Activated naive CD8-positive, alpha-beta T cell treated with anti-CD3 and anti-CD28 coated beads, Interleukin-2, amount 10 ng/mL, durations not matched to agents 7 days and 5 days (primary cell): ENCODE data around the gene MIA3. TPM values are rescaled to one million over a fixed set of nuclear protein-coding genes. Genes with fewer than 3 reads are reported as not detected.

ENCODE experiments used
- ATAC-seq: fragments of 150-1000 bp; cut with Tn5 transposase; one replicate; pipeline ENCODE4 v1.10.0; 2021; ENCODE audit warnings: low read depth, moderate library complexity
- POLR2A ChIA-PET: fragments of 350-600 bp; sonication (Branson Sonifier 250); formaldehyde crosslinking; loops from one replicate; lab custom pipeline; 2021; ENCODE audit warnings: antibody characterized with exemption; lab: Charles Lee
- DNase-seq: peaks from one replicate; pipeline ENCODE4 v3.0.0; 2021
- H3K27ac Mint-ChIP-seq: one replicate; pipeline ENCODE4 v1.8.0; 2022; ENCODE audit warnings: mild to moderate bottlenecking, mixed read lengths
- H3K27me3 Mint-ChIP-seq: one replicate; pipeline ENCODE4 v1.8.0; 2022; ENCODE audit warnings: mild to moderate bottlenecking, moderate library complexity, mixed read lengths
- H3K36me3 Mint-ChIP-seq: one replicate; pipeline ENCODE4 v1.8.0; 2021; ENCODE audit warnings: mild to moderate bottlenecking, mixed read lengths
- H3K4me1 Mint-ChIP-seq: one replicate; pipeline ENCODE4 v1.8.0; 2021; ENCODE audit warnings: mixed read lengths
- H3K4me3 Mint-ChIP-seq: one replicate; pipeline ENCODE4 v1.8.0; 2022; ENCODE audit warnings: mild to moderate bottlenecking, moderate library complexity, mixed read lengths
- H3K9me3 Mint-ChIP-seq: one replicate; pipeline ENCODE4 v1.8.0; 2021; ENCODE audit warnings: mixed read lengths
- total RNA-seq, 2 experiments: library from RNA; stranded (reverse); gene quantifications; one replicate each; pipeline ENCODE4 v1.2.3, GENCODE V29; 2021

The MIA3 gene
- total RNA-seq, result 10 to 100 TPM; 80.7 to 82.3 TPM

GRCh38 chr1:222618001-222618879 lies at the start of gene MIA3:
Gene MIA3 (plus strand): TSS chr1:222618097. CDS start chr1:222618111, 14 bp downstream.
- Mint-ChIP-seq H3K27ac (peak within 1 kb of the TSS; percentile 87), H3K27me3 (peaks cover 11% of the 10 kb centered on the region), H3K4me3 (peak within 1 kb of the TSS; percentile 89), H3K9me3 (no peaks in the 10 kb centered on the region), H3K36me3 (peaks cover 9% of the 10 kb centered on the region), H3K4me1 (peaks cover 19% of the 10 kb centered on the region)
- ATAC-seq (peak; percentile 43), DNase-seq (peak; percentile 83)
- POLR2A ChIA-PET, result interaction anchor here (1.3 kb wide), 1 partner anchor 16 kb away, joined by 5 read pairs; no protein-coding TSS in a partner anchor

GRCh38 chr1:222570837-222571236 lies 47.1 kb upstream of the MIA3 start:
- no peak for DNase-seq
- no peaks in the 10 kb centered on the region for H3K27me3 Mint-ChIP-seq

GRCh38 chr1:222579316-222579715 lies 38.6 kb upstream of the MIA3 start:
- H3K36me3 Mint-ChIP-seq, result peaks cover 52% of the 10 kb centered on the region
- POLR2A ChIA-PET, result no interaction called here
- DNase-seq (no peak), ATAC-seq (no peak)
- no peak overlapping the region for H3K27ac Mint-ChIP-seq
- H3K9me3 Mint-ChIP-seq, result no peaks in the 10 kb centered on the region
- no peak overlapping the region for H3K4me3 Mint-ChIP-seq
- no peaks in the 10 kb centered on the region for H3K27me3 Mint-ChIP-seq
- peaks cover 9% of the 10 kb centered on the region for H3K4me1 Mint-ChIP-seq

More at GRCh38 chr1:222570837-222571236, 47.1 kb upstream of the MIA3 start:
- Mint-ChIP-seq H3K4me3 (no peak overlapping the region), H3K9me3 (peaks cover 7% of the 10 kb centered on the region), H3K27ac (no peak overlapping the region), H3K4me1 (peaks cover 5% of the 10 kb centered on the region), H3K36me3 (peaks cover 52% of the 10 kb centered on the region)
- ATAC-seq, result no peak
- POLR2A ChIA-PET, result no interaction called here

GRCh38 chr1:222582099-222582774 lies 35.7 kb upstream of the MIA3 start:
- H3K27ac Mint-ChIP-seq, result no peak overlapping the region
- DNase-seq, result no peak
- no peak overlapping the region for H3K4me3 Mint-ChIP-seq
- H3K4me1 Mint-ChIP-seq, result peaks cover 13% of the 10 kb centered on the region
- no peaks in the 10 kb centered on the region for H3K9me3 Mint-ChIP-seq
- POLR2A ChIA-PET, result no interaction called here
- ATAC-seq, result no peak
- H3K27me3 Mint-ChIP-seq, result no peaks in the 10 kb centered on the region
- peaks cover 50% of the 10 kb centered on the region for H3K36me3 Mint-ChIP-seq

GRCh38 chr1:222583079-222583478 lies 34.8 kb upstream of the MIA3 start:
- ATAC-seq, result no peak
- Mint-ChIP-seq H3K36me3 (peaks cover 47% of the 10 kb centered on the region), H3K4me1 (peaks cover 13% of the 10 kb centered on the region), H3K27ac (no peak overlapping the region), H3K9me3 (no peaks in the 10 kb centered on the region), H3K4me3 (no peak overlapping the region), H3K27me3 (no peaks in the 10 kb centered on the region)
- POLR2A ChIA-PET, result no interaction called here
- DNase-seq, result no peak

- no peak overlapping the region for H3K4me3 Mint-ChIP-seq
- H3K9me3 Mint-ChIP-seq, result no peaks in the 10 kb centered on the region
- H3K27me3 Mint-ChIP-seq, result no peaks in the 10 kb centered on the region
- peaks cover 29% of the 10 kb centered on the region for H3K4me1 Mint-ChIP-seq
- no peak overlapping the region for H3K27ac Mint-ChIP-seq
- POLR2A ChIA-PET, result no interaction called here
- peaks cover 31% of the 10 kb centered on the region for H3K36me3 Mint-ChIP-seq
- ATAC-seq (no peak), DNase-seq (no peak)
Observed at GRCh38 chr1:222586842-222587241, 31.1 kb upstream of the MIA3 start.

GRCh38 chr1:222588135-222588534 lies 29.8 kb upstream of the MIA3 start:
- no peaks in the 10 kb centered on the region for H3K27me3 Mint-ChIP-seq
- H3K4me1 Mint-ChIP-seq, result peaks cover 28% of the 10 kb centered on the region
- no peaks in the 10 kb centered on the region for H3K9me3 Mint-ChIP-seq
- no peak overlapping the region for H3K4me3 Mint-ChIP-seq
- H3K27ac Mint-ChIP-seq, result no peak overlapping the region
- POLR2A ChIA-PET, result no interaction called here
- ATAC-seq (no peak), DNase-seq (no peak)
- H3K36me3 Mint-ChIP-seq, result peaks cover 20% of the 10 kb centered on the region

GRCh38 chr1:222589462-222590302 lies 28.2 kb upstream of the MIA3 start, which contains the start of gene TAF1A:
Gene TAF1A (minus strand): TSS chr1:222589933.
- POLR2A ChIA-PET, result interaction anchor here (0.5 to 1.9 kb wide), 7 partner anchors 11 to 367 kb away, joined by 3 to 10 read pairs (median 5); partner anchors contain the start of genes AIDA and BROX
- Mint-ChIP-seq H3K36me3 (peaks cover 14% of the 10 kb centered on the region), H3K27ac (peak within 1 kb of the TSS; percentile 94), H3K9me3 (no peaks in the 10 kb centered on the region), H3K4me1 (peaks cover 25% of the 10 kb centered on the region), H3K4me3 (peak within 1 kb of the TSS; percentile 97), H3K27me3 (no peaks in the 10 kb centered on the region)
- DNase-seq (peak; percentile 81), ATAC-seq (peak; percentile 99)

- H3K27me3 Mint-ChIP-seq, result no peaks in the 10 kb centered on the region
- POLR2A ChIA-PET, result no interaction called here
- ATAC-seq, result no peak
- H3K4me3 Mint-ChIP-seq, result no peak overlapping the region
- H3K9me3 Mint-ChIP-seq, result no peaks in the 10 kb centered on the region
- peaks cover 2% of the 10 kb centered on the region for H3K36me3 Mint-ChIP-seq
- no peak overlapping the region for H3K27ac Mint-ChIP-seq
- no peak for DNase-seq
- H3K4me1 Mint-ChIP-seq, result peaks cover 17% of the 10 kb centered on the region
Observed at GRCh38 chr1:222592171-222592570, 25.7 kb upstream of the MIA3 start.

GRCh38 chr1:222594789-222595188 lies 23.1 kb upstream of the MIA3 start:
- Mint-ChIP-seq H3K27me3 (no peaks in the 10 kb centered on the region), H3K4me3 (no peak overlapping the region), H3K4me1 (peaks cover 6% of the 10 kb centered on the region), H3K27ac (no peak overlapping the region), H3K36me3 (no peaks in the 10 kb centered on the region), H3K9me3 (no peaks in the 10 kb centered on the region)
- POLR2A ChIA-PET, result no interaction called here
- DNase-seq (no peak), ATAC-seq (no peak)

GRCh38 chr1:222596696-222597095 lies 21.2 kb upstream of the MIA3 start:
- ATAC-seq (no peak), DNase-seq (no peak)
- POLR2A ChIA-PET, result no interaction called here
- Mint-ChIP-seq H3K9me3 (no peaks in the 10 kb centered on the region), H3K4me3 (no peak overlapping the region), H3K27ac (no peak overlapping the region), H3K4me1 (no peaks in the 10 kb centered on the region), H3K27me3 (no peaks in the 10 kb centered on the region), H3K36me3 (no peaks in the 10 kb centered on the region)

- Mint-ChIP-seq H3K36me3 (no peaks in the 10 kb centered on the region), H3K27ac (no peak overlapping the region), H3K9me3 (no peaks in the 10 kb centered on the region), H3K4me3 (no peak overlapping the region), H3K27me3 (peaks cover 1% of the 10 kb centered on the region), H3K4me1 (no peaks in the 10 kb centered on the region)
- ATAC-seq (no peak), DNase-seq (no peak)
- POLR2A ChIA-PET, result no interaction called here
Observed at GRCh38 chr1:222600281-222600680, 17.6 kb upstream of the MIA3 start.

- no peaks in the 10 kb centered on the region for H3K9me3 Mint-ChIP-seq
- no peaks in the 10 kb centered on the region for H3K4me1 Mint-ChIP-seq
- DNase-seq (no peak), ATAC-seq (no peak)
- POLR2A ChIA-PET, result interaction anchor here (0.6 kb wide), 1 partner anchor 11 kb away, joined by 4 read pairs; the partner anchor contains the start of gene TAF1A
- H3K36me3 Mint-ChIP-seq, result no peaks in the 10 kb centered on the region
- peaks cover 1% of the 10 kb centered on the region for H3K27me3 Mint-ChIP-seq
- H3K27ac Mint-ChIP-seq, result no peak overlapping the region
- H3K4me3 Mint-ChIP-seq, result no peak overlapping the region
Observed at GRCh38 chr1:222601257-222601656, 16.6 kb upstream of the MIA3 start.
